HG03432 (cell line): ENCODE results near the gene SCYGR2.
A peak's percentile ranks its signal among the peaks of the same experiment; 100 is the strongest.

Experiments used
- ATAC-seq: cut with Tn5 transposase; IDR thresholded peaks from one replicate; pipeline ENCODE4 v1.9.1; 2021; ENCODE audit warnings: mild to moderate bottlenecking, moderate library complexity; ENCODE audit not compliant: unreplicated experiment

Gene SCYGR2

GRCh38 chr2:227612546-227613271, 14.0 kb downstream of the SCYGR2 start:
- ATAC-seq = no peak

DNA sequence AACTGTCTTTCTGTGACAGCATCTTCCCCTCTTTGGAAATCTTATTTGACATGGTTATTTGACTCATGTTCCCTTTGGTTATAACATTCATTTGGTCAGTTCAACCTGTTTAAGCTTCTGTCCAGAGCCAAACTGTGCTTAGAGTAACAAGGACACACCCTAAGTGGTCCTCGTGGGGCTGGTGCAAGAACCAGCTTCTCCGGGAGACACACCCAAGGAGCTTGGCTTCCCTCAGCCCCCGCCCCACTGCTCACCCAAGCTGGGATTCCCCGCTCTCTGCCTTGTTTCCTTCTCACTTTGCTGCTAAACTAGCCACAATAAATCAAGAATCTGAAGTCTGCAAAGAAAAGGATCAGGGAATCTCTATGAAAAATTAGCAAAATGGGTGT, 14.6 kb downstream of the SCYGR2 start:
- ATAC-seq = no peak

GRCh38 chr2:227614246-227614645, 15.6 kb downstream of the SCYGR2 start:
- no peak for ATAC-seq

GRCh38 chr2:227614740-227615139, 16.0 kb downstream of the SCYGR2 start, which contains the start of gene SCYGR3:
SCYGR3 (minus strand) TSS chr2:227614840; CDS start chr2:227614840, 0 bp downstream.
- ATAC-seq = no peak

GRCh38 chr2:227615181-227615580, 16.5 kb downstream of the SCYGR2 start:
- ATAC-seq = no peak

GRCh38 chr2:227615906-227616305, 17.2 kb downstream of the SCYGR2 start:
- no peak for ATAC-seq

DNA sequence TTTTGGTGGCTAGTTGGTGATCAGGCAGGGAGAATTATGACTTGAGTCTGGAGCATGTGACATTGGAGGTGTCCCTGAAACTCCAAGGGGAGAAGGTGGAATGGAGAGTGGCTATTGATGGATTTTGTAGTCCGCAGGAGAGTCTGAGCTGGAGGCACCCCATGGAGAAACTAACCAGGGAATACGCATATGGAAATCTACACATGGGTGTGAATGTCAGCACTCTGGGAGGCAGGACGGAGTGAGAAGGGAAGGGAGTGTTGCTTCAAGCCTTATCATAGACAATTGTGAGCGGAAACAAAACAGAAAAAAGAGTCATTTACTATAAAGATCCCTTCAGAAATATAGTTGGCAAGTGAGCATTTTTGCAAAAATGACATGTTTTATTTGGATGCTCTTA, 17.9 kb downstream of the SCYGR2 start:
- ATAC-seq = no peak

- no peak for ATAC-seq
Measured at GRCh38 chr2:227617316-227618230, 18.9 kb downstream of the SCYGR2 start, which contains the start of gene SCYGR4. SCYGR4 (plus strand) TSS chr2:227617498; CDS start chr2:227617498, 0 bp downstream.

DNA sequence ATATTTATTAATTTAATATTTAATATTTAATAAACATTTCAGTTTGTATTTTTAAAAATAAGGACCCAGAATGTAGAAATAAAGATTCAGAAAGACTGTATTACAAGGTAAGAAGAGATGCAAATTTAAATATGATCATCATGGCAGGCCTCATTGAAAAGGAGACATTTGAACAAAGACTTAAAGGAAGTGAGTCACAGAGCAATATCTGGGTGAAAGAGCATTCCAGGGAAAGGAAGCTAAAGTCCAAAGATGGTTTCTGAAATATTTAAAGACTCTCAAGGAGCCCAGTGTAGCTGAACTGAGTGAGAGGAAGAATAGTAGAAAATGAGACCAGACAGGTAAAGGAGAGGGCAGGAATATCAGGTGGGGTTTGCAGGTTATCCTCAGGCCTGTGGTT, 24.5 kb downstream of the SCYGR2 start:
- ATAC-seq = no peak

DNA sequence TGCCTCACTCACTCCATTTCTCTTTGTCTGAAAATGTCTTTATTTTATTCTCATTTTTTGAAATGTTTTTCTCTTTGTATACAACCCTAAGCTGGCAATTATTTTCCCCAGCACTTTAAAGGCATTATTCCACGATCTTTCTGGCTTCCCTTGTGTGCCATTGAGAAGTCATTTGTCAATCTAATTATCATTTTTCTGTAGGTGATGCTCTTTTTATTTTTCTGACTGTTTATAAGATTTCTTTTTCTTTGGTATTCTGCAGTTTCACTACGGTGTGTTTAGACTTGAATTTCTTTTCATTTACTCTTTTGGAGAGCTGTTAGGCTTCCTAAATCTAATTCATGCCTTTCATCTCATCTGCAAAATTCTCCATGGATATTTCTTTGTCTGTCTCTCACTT, 26.7 kb downstream of the SCYGR2 start:
- no peak for ATAC-seq

- ATAC-seq = no peak
Measured at GRCh38 chr2:227626580-227627151, 28.0 kb downstream of the SCYGR2 start.

DNA sequence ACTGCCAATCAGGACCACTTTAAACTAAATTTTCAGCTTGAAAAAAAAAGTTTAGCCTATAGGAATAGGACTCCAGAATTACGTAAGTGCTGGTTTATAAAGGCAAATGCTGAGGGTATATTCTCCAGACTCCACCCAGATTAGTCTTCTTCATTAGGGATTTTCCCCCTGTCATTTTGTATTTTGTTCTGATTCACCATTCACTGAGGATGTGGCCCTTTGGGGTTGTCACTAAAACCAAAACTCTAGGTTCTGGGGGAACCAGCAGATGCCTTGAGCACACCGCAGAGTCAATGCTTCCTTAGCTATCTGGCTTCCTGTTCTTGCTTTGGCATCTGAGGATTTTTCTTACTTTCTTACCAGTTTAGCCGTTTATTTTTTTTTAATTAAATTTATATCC, 29.1 kb downstream of the SCYGR2 start:
- ATAC-seq = peak; percentile 99

GRCh38 chr2:227629435-227629834, 30.7 kb downstream of the SCYGR2 start:
- ATAC-seq = no peak

- ATAC-seq = no peak
Measured at GRCh38 chr2:227630322-227630721, 31.6 kb downstream of the SCYGR2 start.

DNA sequence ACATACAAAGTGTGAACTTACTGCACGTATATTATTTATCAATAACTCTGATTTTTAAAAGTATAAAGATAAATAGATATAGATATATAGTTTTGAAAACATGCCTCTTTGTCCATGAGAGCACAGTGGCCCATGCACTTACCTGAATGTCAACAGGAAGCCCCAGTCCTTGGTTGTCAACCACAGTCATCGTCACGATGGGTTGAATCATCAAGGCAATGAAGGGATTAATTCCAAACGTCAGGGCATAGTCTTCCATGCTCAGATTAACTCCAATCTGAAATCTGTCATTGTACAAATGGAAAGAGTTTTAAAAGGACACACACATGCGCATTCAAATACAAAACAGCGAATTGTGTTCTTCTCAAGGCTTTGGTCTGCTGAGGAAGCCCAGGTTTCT, 34.1 kb downstream of the SCYGR2 start:
- no peak for ATAC-seq

- no peak for ATAC-seq
Measured at GRCh38 chr2:227634201-227634600, 35.5 kb downstream of the SCYGR2 start.

GRCh38 chr2:227642656-227643055, 44.0 kb downstream of the SCYGR2 start:
- ATAC-seq = no peak

GRCh38 chr2:227643990-227644551, 45.4 kb downstream of the SCYGR2 start:
- ATAC-seq = no peak
